Neural progenitor cell (in vitro differentiated cells): ENCODE measurements around the gene PLSCR2. TPM values are rescaled to one million over a fixed set of nuclear protein-coding genes. Genes with fewer than 3 reads are reported as not detected.
A peak's percentile ranks its signal among the peaks of the same experiment; 100 is the strongest.

Experiments
- DNase-seq: peaks from one replicate; pipeline ENCODE4 v3.0.0-alpha.2; 2016; ENCODE audit warnings: low spot score
- H2AFZ ChIP-seq: fragments of 200-600 bp; sonication (generic); replicated peaks from 2 replicates; pipeline ENCODE4 v1.6.1; 2016; ENCODE audit warnings: antibody characterized with exemption
- H3F3A ChIP-seq: fragments of 200-600 bp; sonication (generic); 2 replicates; pipeline ENCODE4 v1.6.1; 2016; ENCODE audit warnings: antibody characterized with exemption, low read depth
- H3K27ac ChIP-seq: fragments of 200-600 bp; sonication (generic); 2 replicates; pipeline ENCODE4 v1.5.1; 2016; ENCODE audit warnings: mild to moderate bottlenecking
- H3K27me3 ChIP-seq: fragments of 200-600 bp; sonication (generic); 2 replicates; pipeline ENCODE4 v1.6.1; 2016; ENCODE audit warnings: mild to moderate bottlenecking, moderate library complexity
- H3K36me3 ChIP-seq: fragments of 200-600 bp; sonication (generic); 2 replicates; pipeline ENCODE4 v1.5.1; 2016
- H3K4me1 ChIP-seq: fragments of 200-600 bp; sonication (generic); 2 replicates; pipeline ENCODE4 v1.6.1; 2016; ENCODE audit warnings: mixed run types
- H3K4me2 ChIP-seq: fragments of 200-600 bp; sonication (generic); 2 replicates; pipeline ENCODE4 v1.6.1; 2016
- H3K4me3 ChIP-seq: fragments of 200-600 bp; sonication (generic); 2 replicates; pipeline ENCODE4 v1.5.1; 2016
- H3K79me2 ChIP-seq: fragments of 200-600 bp; sonication (generic); 2 replicates; pipeline ENCODE4 v1.6.1; 2016; ENCODE audit warnings: low read depth
- H3K9ac ChIP-seq: fragments of 200-600 bp; sonication (generic); 2 replicates; pipeline ENCODE4 v1.6.1; 2016
- H3K9me3 ChIP-seq: fragments of 200-600 bp; sonication (generic); 2 replicates; pipeline ENCODE4 v1.5.1; 2016; ENCODE audit warnings: low read depth
- H4K20me1 ChIP-seq: fragments of 200-600 bp; sonication (generic); 2 replicates; pipeline ENCODE4 v1.6.1; 2016; ENCODE audit warnings: low read depth
- H3K27ac Mint-ChIP-seq: 3 replicates; pipeline ENCODE4 v1.8.0; 2021; ENCODE audit warnings: mixed read lengths
- H3K27me3 Mint-ChIP-seq: 2 replicates; pipeline ENCODE4 v1.8.0; 2022; ENCODE audit warnings: low read depth, mild to moderate bottlenecking, inconsistent platforms, moderate library complexity, mixed read lengths; ENCODE audit not compliant: insufficient read depth
- H3K36me3 Mint-ChIP-seq: 3 replicates; pipeline ENCODE4 v1.8.0; 2021; ENCODE audit warnings: mixed read lengths
- H3K4me1 Mint-ChIP-seq: 3 replicates; pipeline ENCODE4 v1.8.0; 2021; ENCODE audit warnings: mixed read lengths
- H3K4me3 Mint-ChIP-seq: 3 replicates; pipeline ENCODE4 v1.8.0; 2021; ENCODE audit warnings: mild to moderate bottlenecking, moderate library complexity, mixed read lengths
- H3K9me3 Mint-ChIP-seq: 3 replicates; pipeline ENCODE4 v1.8.0; 2020; ENCODE audit warnings: mixed read lengths
- EZH2 ChIP-seq: fragments of 200-600 bp; sonication (generic); IDR thresholded peaks from 2 replicates; pipeline ENCODE4 v1.6.1; 2017; ENCODE audit warnings: antibody characterized with exemption, mild to moderate bottlenecking, moderate library complexity
- EZH2phosphoT487 ChIP-seq: fragments of 200-600 bp; sonication (generic); IDR thresholded peaks from 2 replicates; pipeline ENCODE4 v1.6.1; 2017; ENCODE audit warnings: antibody characterized with exemption
- total RNA-seq: library from RNA; depleted of rRNA; stranded (reverse); fragments of >200 nt; gene quantifications from 2 replicates; pipeline ENCODE4 v1.2.3, GENCODE V29; 2015; ENCODE audit warnings: low replicate concordance
- TF ChIP-seq, protein P1 (sequence below): fragments of 200-600 bp; sonication (generic); IDR thresholded peaks from 2 replicates; pipeline ENCODE4 v1.5.1; 2017; ENCODE audit warnings: antibody characterized with exemption, mild to moderate bottlenecking

Gene PLSCR2
- total RNA-seq, 1 donor from 2014 or later = not detected

DNA sequence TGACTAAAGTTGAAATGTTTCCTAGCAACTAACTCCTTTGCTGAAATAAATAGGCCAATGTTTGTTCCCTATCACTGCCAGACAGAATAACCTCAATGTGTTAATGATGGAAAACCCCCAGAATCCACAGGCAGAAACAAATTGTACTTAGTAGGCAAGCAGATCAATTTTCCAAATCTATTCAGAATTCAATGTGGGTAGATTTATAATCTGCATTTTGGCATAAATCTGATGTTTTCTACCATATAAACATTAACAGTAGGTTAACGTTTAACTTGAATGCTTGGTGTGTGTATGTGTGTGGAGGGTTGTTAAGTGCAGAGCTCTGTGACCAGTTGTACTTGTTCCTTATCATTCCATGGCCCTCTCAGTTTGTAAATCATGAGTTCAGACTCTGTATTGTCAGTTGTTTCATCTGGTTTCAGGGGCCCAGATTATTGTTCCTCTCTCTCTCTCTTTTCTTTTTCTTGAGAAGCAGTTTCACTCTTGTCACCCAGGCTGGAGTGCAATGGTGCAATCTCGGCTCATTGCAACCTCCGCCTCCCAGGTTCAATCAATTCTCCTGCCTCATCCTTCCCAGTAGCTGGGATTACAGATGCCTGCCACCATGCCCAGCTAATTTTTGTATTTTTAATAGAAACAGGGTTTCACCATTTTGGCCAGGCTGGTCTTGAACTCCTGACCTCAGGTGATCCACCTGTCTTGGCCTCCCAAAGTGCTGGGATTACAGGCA, 42.2 kb upstream of the PLSCR2 start:
- Histone ChIP-seq H3F3A (peaks cover 7% of the 10 kb centered on the region), H3K9me3 (no peaks in the 10 kb centered on the region), H4K20me1 (no peaks in the 10 kb centered on the region), H3K9ac (no peak overlapping the region), H3K27ac (no peak overlapping the region), H3K4me1 (peaks cover 12% of the 10 kb centered on the region), H3K36me3 (no peaks in the 10 kb centered on the region), H2AFZ (no peak overlapping the region), H3K79me2 (no peaks in the 10 kb centered on the region), H3K4me3 (no peak overlapping the region), H3K4me2 (no peak overlapping the region), H3K27me3 (no peaks in the 10 kb centered on the region)
- Mint-ChIP-seq H3K27ac (no peak overlapping the region), H3K27me3 (peaks cover 2% of the 10 kb centered on the region), H3K4me3 (no peak overlapping the region), H3K4me1 (peaks cover 16% of the 10 kb centered on the region), H3K36me3 (no peaks in the 10 kb centered on the region), H3K9me3 (no peaks in the 10 kb centered on the region)
- DNase-seq = no peak
- TF ChIP-seq EZH2 (no peak), EZH2phosphoT487 (no peak)
- TF ChIP-seq, protein P1, sequence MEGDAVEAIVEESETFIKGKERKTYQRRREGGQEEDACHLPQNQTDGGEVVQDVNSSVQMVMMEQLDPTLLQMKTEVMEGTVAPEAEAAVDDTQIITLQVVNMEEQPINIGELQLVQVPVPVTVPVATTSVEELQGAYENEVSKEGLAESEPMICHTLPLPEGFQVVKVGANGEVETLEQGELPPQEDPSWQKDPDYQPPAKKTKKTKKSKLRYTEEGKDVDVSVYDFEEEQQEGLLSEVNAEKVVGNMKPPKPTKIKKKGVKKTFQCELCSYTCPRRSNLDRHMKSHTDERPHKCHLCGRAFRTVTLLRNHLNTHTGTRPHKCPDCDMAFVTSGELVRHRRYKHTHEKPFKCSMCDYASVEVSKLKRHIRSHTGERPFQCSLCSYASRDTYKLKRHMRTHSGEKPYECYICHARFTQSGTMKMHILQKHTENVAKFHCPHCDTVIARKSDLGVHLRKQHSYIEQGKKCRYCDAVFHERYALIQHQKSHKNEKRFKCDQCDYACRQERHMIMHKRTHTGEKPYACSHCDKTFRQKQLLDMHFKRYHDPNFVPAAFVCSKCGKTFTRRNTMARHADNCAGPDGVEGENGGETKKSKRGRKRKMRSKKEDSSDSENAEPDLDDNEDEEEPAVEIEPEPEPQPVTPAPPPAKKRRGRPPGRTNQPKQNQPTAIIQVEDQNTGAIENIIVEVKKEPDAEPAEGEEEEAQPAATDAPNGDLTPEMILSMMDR = no peak

DNA sequence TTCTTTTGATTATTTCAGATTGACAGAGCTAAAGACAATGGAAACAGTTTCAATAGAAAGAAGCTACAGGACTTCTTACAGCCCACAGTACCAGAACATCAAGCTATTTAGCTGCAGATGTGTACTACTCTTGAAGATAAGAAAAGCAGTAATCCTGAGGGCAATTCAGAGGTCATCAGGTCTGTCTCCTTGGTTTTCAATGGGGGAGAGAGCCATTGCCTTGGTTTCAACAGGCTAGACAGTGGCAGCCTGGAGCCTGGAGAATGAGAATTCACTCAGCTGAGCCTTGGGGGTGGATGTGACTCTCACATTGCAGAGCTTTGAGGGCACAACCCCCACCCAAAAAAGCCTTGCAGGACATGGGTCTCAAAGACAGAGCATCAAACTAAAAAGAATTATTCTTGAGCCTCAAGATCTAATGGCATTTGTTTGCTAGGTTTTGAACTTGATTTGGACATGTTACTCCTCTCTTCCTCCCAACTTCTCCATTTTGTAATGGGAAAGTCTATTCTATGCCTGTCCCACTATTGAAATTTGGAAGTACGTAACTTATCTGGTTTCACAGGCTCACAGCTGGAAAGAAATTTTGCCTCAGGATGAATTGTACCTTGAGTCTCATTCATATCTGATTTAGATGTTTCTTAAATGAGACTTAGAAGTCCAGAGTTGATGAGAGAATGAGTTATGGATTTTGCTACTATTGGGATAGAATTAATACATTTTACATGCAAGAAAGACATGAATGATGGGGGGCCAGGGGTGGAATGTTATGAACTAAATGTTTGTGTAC, 38.2 kb upstream of the PLSCR2 start:
- no peaks in the 10 kb centered on the region for H3K9me3 ChIP-seq
- H3F3A ChIP-seq = peaks cover 7% of the 10 kb centered on the region
- Mint-ChIP-seq H3K9me3 (no peaks in the 10 kb centered on the region), H3K36me3 (no peaks in the 10 kb centered on the region), H3K27ac (no peak overlapping the region), H3K4me1 (peaks cover 23% of the 10 kb centered on the region), H3K27me3 (no peaks in the 10 kb centered on the region), H3K4me3 (no peak overlapping the region)
- H3K79me2 ChIP-seq = no peaks in the 10 kb centered on the region
- no peak overlapping the region for H3K27ac ChIP-seq
- peak overlapping the region; percentile 25 for H3K4me2 ChIP-seq
- DNase-seq = peak; percentile 9
- H2AFZ ChIP-seq = no peak overlapping the region
- H3K9ac ChIP-seq = no peak overlapping the region
- H3K36me3 ChIP-seq = no peaks in the 10 kb centered on the region
- H3K27me3 ChIP-seq = no peaks in the 10 kb centered on the region
- no peaks in the 10 kb centered on the region for H4K20me1 ChIP-seq
- peaks cover 17% of the 10 kb centered on the region for H3K4me1 ChIP-seq
- H3K4me3 ChIP-seq = no peak overlapping the region
- no peak for TF ChIP-seq EZH2
- no peak for TF ChIP-seq EZH2phosphoT487
- TF ChIP-seq, protein P1 = no peak

DNA sequence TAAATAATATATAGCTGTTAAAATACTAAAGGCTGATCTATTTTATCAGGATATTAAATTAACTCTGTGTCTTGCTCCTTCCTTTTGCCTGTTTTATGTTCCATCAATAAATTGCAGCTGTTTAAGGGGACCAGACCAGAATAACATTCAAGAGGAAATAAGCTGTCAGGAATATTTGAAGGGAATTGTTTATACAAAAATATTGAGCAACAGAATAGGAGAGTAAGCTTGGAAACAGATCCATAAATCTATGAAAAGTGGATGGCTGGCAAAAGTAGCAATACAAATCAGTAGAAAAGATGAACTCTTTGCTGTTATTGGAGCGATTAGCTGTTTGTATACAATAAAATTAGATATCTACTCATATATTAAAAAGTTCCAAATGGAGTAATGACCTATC, 36.2 kb upstream of the PLSCR2 start:
- H3K27ac ChIP-seq = no peak overlapping the region
- no peak overlapping the region for H3K4me3 Mint-ChIP-seq
- TF ChIP-seq EZH2 (no peak), EZH2phosphoT487 (no peak)
- TF ChIP-seq, protein P1 = no peak

More for the DNA sequence above, 36.2 kb upstream of the PLSCR2 start:
- H3K9ac ChIP-seq = no peak overlapping the region
- peaks cover 17% of the 10 kb centered on the region for H3K4me1 ChIP-seq
- H3K4me3 ChIP-seq = no peak overlapping the region
- Mint-ChIP-seq H3K36me3 (no peaks in the 10 kb centered on the region), H3K27me3 (no peaks in the 10 kb centered on the region), H3K9me3 (no peaks in the 10 kb centered on the region), H3K4me1 (peaks cover 21% of the 10 kb centered on the region), H3K27ac (no peak overlapping the region)
- H3F3A ChIP-seq = peaks cover 7% of the 10 kb centered on the region
- H3K27me3 ChIP-seq = no peaks in the 10 kb centered on the region
- H2AFZ ChIP-seq = no peak overlapping the region
- no peaks in the 10 kb centered on the region for H3K36me3 ChIP-seq
- no peak for DNase-seq
- no peaks in the 10 kb centered on the region for H4K20me1 ChIP-seq
- H3K4me2 ChIP-seq = no peak overlapping the region
- H3K79me2 ChIP-seq = no peaks in the 10 kb centered on the region
- H3K9me3 ChIP-seq = no peaks in the 10 kb centered on the region
